Measurements from ENCODE around the gene NTRK3.
A peak's percentile ranks its signal among the peaks of the same experiment; 100 is the strongest.

NTRK3 gene

DNA sequence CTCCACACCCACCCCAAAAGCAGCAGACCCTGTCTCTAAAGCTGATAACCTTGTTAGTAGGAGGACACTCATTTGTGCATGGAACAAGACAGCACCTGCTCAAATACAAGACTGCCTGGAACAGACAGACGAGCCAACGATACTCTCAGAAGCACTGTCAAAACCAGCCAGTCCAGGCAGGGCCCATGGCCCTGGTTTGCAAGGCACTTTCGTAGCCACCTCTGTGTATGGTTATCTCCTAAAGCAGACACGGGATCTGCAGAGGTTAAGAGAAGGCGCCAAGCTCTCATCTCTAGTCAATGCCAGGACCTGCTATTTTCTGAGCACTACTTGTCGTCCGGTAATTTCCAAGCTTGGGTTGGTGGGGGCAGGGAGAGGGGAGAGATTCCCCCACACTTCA, 10.5 kb downstream of the NTRK3 start:
- DNase-seq (ENCODE audit: extremely low spot score), result no peak
- CTCF ChIA-PET, result interaction anchor here (0.5 to 5.6 kb wide), 7 partner anchors 10 to 204 kb away, joined by 3 to 40 read pairs (median 4); no protein-coding TSS in a partner anchor
- TF ChIP-seq ELF4 (IDR thresholded peaks at IDR 0.05), result no peak
- no peak for TF ChIP-seq BHLHE40 (IDR thresholded peaks at IDR 0.05; ENCODE audit: borderline replicate concordance)
- no peak for TF ChIP-seq FOXM1 (IDR thresholded peaks at IDR 0.05; ENCODE audit: borderline replicate concordance)
- TF ChIP-seq CTBP1 (IDR thresholded peaks at IDR 0.05; ENCODE audit: borderline replicate concordance), result no peak
- no peak for TF ChIP-seq ARNT (IDR thresholded peaks at IDR 0.05)
- TF ChIP-seq TARDBP (IDR thresholded peaks at IDR 0.05), result no peak
- no peak for TF ChIP-seq SP1 (IDR thresholded peaks at IDR 0.05)
- no peak for TF ChIP-seq FOXA1 (IDR thresholded peaks at IDR 0.05)
- no peak for TF ChIP-seq NFRKB (IDR thresholded peaks at IDR 0.05)
- TF ChIP-seq L3MBTL2 (conservative IDR thresholded peaks at IDR 0.05), result no peak
- TF ChIP-seq SUZ12 (IDR thresholded peaks at IDR 0.05), result no peak
- no peak for TF ChIP-seq ZNF384 (IDR thresholded peaks at IDR 0.05)
- TF ChIP-seq LEF1 (IDR thresholded peaks at IDR 0.05; ENCODE audit: borderline replicate concordance), result no peak
- TF ChIP-seq HDGF (IDR thresholded peaks at IDR 0.05; ENCODE audit: borderline replicate concordance), result no peak
- TF ChIP-seq, protein P1, sequence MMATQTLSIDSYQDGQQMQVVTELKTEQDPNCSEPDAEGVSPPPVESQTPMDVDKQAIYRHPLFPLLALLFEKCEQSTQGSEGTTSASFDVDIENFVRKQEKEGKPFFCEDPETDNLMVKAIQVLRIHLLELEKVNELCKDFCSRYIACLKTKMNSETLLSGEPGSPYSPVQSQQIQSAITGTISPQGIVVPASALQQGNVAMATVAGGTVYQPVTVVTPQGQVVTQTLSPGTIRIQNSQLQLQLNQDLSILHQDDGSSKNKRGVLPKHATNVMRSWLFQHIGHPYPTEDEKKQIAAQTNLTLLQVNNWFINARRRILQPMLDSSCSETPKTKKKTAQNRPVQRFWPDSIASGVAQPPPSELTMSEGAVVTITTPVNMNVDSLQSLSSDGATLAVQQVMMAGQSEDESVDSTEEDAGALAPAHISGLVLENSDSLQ (IDR thresholded peaks at IDR 0.05), result no peak
- no peak for TF ChIP-seq FOXK2 (IDR thresholded peaks at IDR 0.05)
- POLR2A ChIA-PET, result no interaction called here

GRCh38 chr15:88243895-88244787, 12.4 kb downstream of the NTRK3 start:
- CTCF ChIA-PET, result interaction anchor here (0.9 to 5.6 kb wide), 9 partner anchors 15 to 345 kb away, joined by 3 to 40 read pairs (median 3); no protein-coding TSS in a partner anchor
- DNase-seq (ENCODE audit: extremely low spot score), result peak; percentile 61

GRCh38 chr15:88242586-88243555, 13.7 kb downstream of the NTRK3 start:
- CTCF ChIA-PET, result no interaction called here
- POLR2A ChIA-PET, result no interaction called here
- TF ChIP-seq LEF1 (IDR thresholded peaks at IDR 0.05; ENCODE audit: borderline replicate concordance) (no peak), SUZ12 (IDR thresholded peaks at IDR 0.05) (no peak), CTBP1 (IDR thresholded peaks at IDR 0.05; ENCODE audit: borderline replicate concordance) (no peak)
- DNase-seq (ENCODE audit: extremely low spot score), result no peak

More at GRCh38 chr15:88243895-88244787, 12.4 kb downstream of the NTRK3 start:
- TF ChIP-seq ZNF384 (IDR thresholded peaks at IDR 0.05) (no peak), SP1 (IDR thresholded peaks at IDR 0.05) (no peak), FOXA1 (IDR thresholded peaks at IDR 0.05) (no peak), HDGF (IDR thresholded peaks at IDR 0.05; ENCODE audit: borderline replicate concordance) (no peak), LEF1 (IDR thresholded peaks at IDR 0.05; ENCODE audit: borderline replicate concordance) (no peak), ARNT (IDR thresholded peaks at IDR 0.05) (no peak), BHLHE40 (IDR thresholded peaks at IDR 0.05; ENCODE audit: borderline replicate concordance) (no peak), L3MBTL2 (conservative IDR thresholded peaks at IDR 0.05) (no peak), FOXM1 (IDR thresholded peaks at IDR 0.05; ENCODE audit: borderline replicate concordance) (no peak), NFRKB (IDR thresholded peaks at IDR 0.05) (no peak), FOXK2 (IDR thresholded peaks at IDR 0.05) (no peak)
- POLR2A ChIA-PET, result no interaction called here

GRCh38 chr15:88241461-88241860, 15.1 kb downstream of the NTRK3 start:
- CTCF ChIA-PET, result no interaction called here
- POLR2A ChIA-PET, result no interaction called here
- DNase-seq (ENCODE audit: extremely low spot score), result no peak
- TF ChIP-seq CTBP1 (IDR thresholded peaks at IDR 0.05; ENCODE audit: borderline replicate concordance), result no peak
- TF ChIP-seq ZNF384 (IDR thresholded peaks at IDR 0.05), result no peak
- TF ChIP-seq ARNT (IDR thresholded peaks at IDR 0.05), result no peak
- TF ChIP-seq TARDBP (IDR thresholded peaks at IDR 0.05), result no peak
- TF ChIP-seq FOXA1 (IDR thresholded peaks at IDR 0.05), result no peak
- TF ChIP-seq FOXK2 (IDR thresholded peaks at IDR 0.05), result no peak
- no peak for TF ChIP-seq L3MBTL2 (conservative IDR thresholded peaks at IDR 0.05)
- TF ChIP-seq SP1 (IDR thresholded peaks at IDR 0.05), result no peak
- no peak for TF ChIP-seq BHLHE40 (IDR thresholded peaks at IDR 0.05; ENCODE audit: borderline replicate concordance)
- no peak for TF ChIP-seq SUZ12 (IDR thresholded peaks at IDR 0.05)
- TF ChIP-seq FOXM1 (IDR thresholded peaks at IDR 0.05; ENCODE audit: borderline replicate concordance), result no peak
- no peak for TF ChIP-seq LEF1 (IDR thresholded peaks at IDR 0.05; ENCODE audit: borderline replicate concordance)
- no peak for TF ChIP-seq HDGF (IDR thresholded peaks at IDR 0.05; ENCODE audit: borderline replicate concordance)
- no peak for TF ChIP-seq ELF4 (IDR thresholded peaks at IDR 0.05)
- no peak for TF ChIP-seq NFRKB (IDR thresholded peaks at IDR 0.05)

GRCh38 chr15:88241060-88241459, 15.5 kb downstream of the NTRK3 start:
- CTCF ChIA-PET, result no interaction called here
- no peak for DNase-seq (ENCODE audit: extremely low spot score)
- POLR2A ChIA-PET, result no interaction called here
- TF ChIP-seq ZNF384 (IDR thresholded peaks at IDR 0.05) (no peak), FOXA1 (IDR thresholded peaks at IDR 0.05) (no peak), BHLHE40 (IDR thresholded peaks at IDR 0.05; ENCODE audit: borderline replicate concordance) (no peak), NFRKB (IDR thresholded peaks at IDR 0.05) (no peak), FOXK2 (IDR thresholded peaks at IDR 0.05) (no peak), ELF4 (IDR thresholded peaks at IDR 0.05) (no peak), FOXM1 (IDR thresholded peaks at IDR 0.05; ENCODE audit: borderline replicate concordance) (no peak), HDGF (IDR thresholded peaks at IDR 0.05; ENCODE audit: borderline replicate concordance) (no peak), CTBP1 (IDR thresholded peaks at IDR 0.05; ENCODE audit: borderline replicate concordance) (no peak), L3MBTL2 (conservative IDR thresholded peaks at IDR 0.05) (no peak), TARDBP (IDR thresholded peaks at IDR 0.05) (no peak), SUZ12 (IDR thresholded peaks at IDR 0.05) (no peak), LEF1 (IDR thresholded peaks at IDR 0.05; ENCODE audit: borderline replicate concordance) (no peak), ARNT (IDR thresholded peaks at IDR 0.05) (no peak), SP1 (IDR thresholded peaks at IDR 0.05) (no peak)
- TF ChIP-seq, protein P1 (IDR thresholded peaks at IDR 0.05), result no peak

Measured in HEK293T (cell line).